GM18858 (cell line): ENCODE results near the gene SORL1-AS1.
A peak's percentile ranks its signal among the peaks of the same experiment; 100 is the strongest.

ENCODE experiments used
- ATAC-seq: cut with Tn5 transposase; IDR thresholded peaks from one replicate; pipeline ENCODE4 v1.9.1; 2021; ENCODE audit not compliant: unreplicated experiment

Gene SORL1-AS1

GRCh38 chr11:121476379-121477032 is 23.7 kb upstream of the SORL1-AS1 start:
- no peak for ATAC-seq

- no peak for ATAC-seq
These were observed 21.9 kb upstream of the SORL1-AS1 start for GRCh38 chr11:121474680-121475079.

- ATAC-seq, result no peak
These were observed 20.5 kb upstream of the SORL1-AS1 start for GRCh38 chr11:121473064-121473777.

- no peak for ATAC-seq
These were observed 19.5 kb upstream of the SORL1-AS1 start for GRCh38 chr11:121472312-121472711.

- no peak for ATAC-seq
These were observed 18.4 kb upstream of the SORL1-AS1 start for GRCh38 chr11:121471167-121471566.

- ATAC-seq, result no peak
These were observed 17.1 kb upstream of the SORL1-AS1 start for GRCh38 chr11:121469910-121470309.

- ATAC-seq, result peak; percentile 53
These were observed 15.2 kb upstream of the SORL1-AS1 start for GRCh38 chr11:121467965-121468364.

- ATAC-seq, result no peak
These were observed 14.7 kb upstream of the SORL1-AS1 start for GRCh38 chr11:121467471-121467870.

GRCh38 chr11:121466063-121466794 is 13.5 kb upstream of the SORL1-AS1 start:
- no peak for ATAC-seq

GRCh38 chr11:121465709-121466062 is 12.9 kb upstream of the SORL1-AS1 start:
- ATAC-seq, result no peak

- ATAC-seq, result peak; percentile 24
These were observed 11.7 kb upstream of the SORL1-AS1 start for GRCh38 chr11:121464352-121464946.

- ATAC-seq, result no peak
These were observed 11.0 kb upstream of the SORL1-AS1 start for GRCh38 chr11:121463689-121464335.

GRCh38 chr11:121461843-121462242 is 9.1 kb upstream of the SORL1-AS1 start:
- ATAC-seq, result no peak

- no peak for ATAC-seq
These were observed 8.3 kb upstream of the SORL1-AS1 start for GRCh38 chr11:121460941-121461514.

GRCh38 chr11:121459413-121460017 is 6.7 kb upstream of the SORL1-AS1 start:
- ATAC-seq, result no peak

GRCh38 chr11:121458551-121458950 is 5.8 kb upstream of the SORL1-AS1 start:
- ATAC-seq, result no peak

GRCh38 chr11:121456816-121457431 is 4.2 kb upstream of the SORL1-AS1 start:
- no peak for ATAC-seq

- ATAC-seq, result no peak
These were observed 3.4 kb upstream of the SORL1-AS1 start for GRCh38 chr11:121456151-121456550.

GRCh38 chr11:121455115-121455514 is 2.3 kb upstream of the SORL1-AS1 start:
- no peak for ATAC-seq
